A549 (cell line): ENCODE measurements around the gene MS4A2.

Experiments used
- BHLHE40 ChIP-seq: IDR thresholded peaks from 2 replicates; pipeline ENCODE4 v1.6.1; 2012; ENCODE audit warnings: low read depth, low read length, inconsistent platforms
- CTCF ChIP-seq: fragments of >200 bp; sonication (Bioruptor Twin); formaldehyde crosslinking; IDR thresholded peaks from 3 replicates; pipeline ENCODE4 v1.5.1; 2016
- JUN ChIP-seq, 2 experiments: fragments of >200 bp; sonication (Bioruptor Twin); formaldehyde crosslinking; IDR thresholded peaks; 2 replicates in 1 of 2; 3 replicates in 1 of 2; pipeline ENCODE4 v1.6.1; 2016 to 2017
- MAX ChIP-seq: IDR thresholded peaks from 2 replicates; pipeline ENCODE4 v1.6.1; 2012
- MYC ChIP-seq: IDR thresholded peaks from 2 replicates; pipeline ENCODE4 v1.6.1; 2012; ENCODE audit warnings: mild to moderate bottlenecking, inconsistent platforms, low read length, improper control_type of control experiment, borderline replicate concordance
- POLR2A ChIP-seq: IDR thresholded peaks from 2 replicates; pipeline ENCODE4 v1.6.1; 2012; ENCODE audit warnings: mild to moderate bottlenecking, low read length

- no peak for TF ChIP-seq CTCF
- no peak for TF ChIP-seq MYC
- no peak for TF ChIP-seq BHLHE40
- no peak for TF ChIP-seq JUN (IDR thresholded peaks at IDR 0.05)
- TF ChIP-seq POLR2A: no peak
- TF ChIP-seq MAX: no peak
These were observed 36.5 kb downstream of the MS4A2 start for GRCh38 chr11:60124802-60125432.
